Suprapubic skin (tissue), 4 donors: ENCODE data around the gene B3GALT6. TPM values are rescaled to one million over a fixed set of nuclear protein-coding genes. Genes with fewer than 3 reads are reported as not detected.

Source experiments
- DNase-seq, 2 donors: peaks; one replicate each; pipeline ENCODE4 v3.0.0-alpha.2; 2019; ENCODE audit warnings: low spot score in 2 of 2
- H3K27ac ChIP-seq: fragments of 200-600 bp; sonication (generic); one replicate; pipeline ENCODE4 v1.5.1; 2019
- H3K27me3 ChIP-seq: fragments of 200-600 bp; sonication (generic); one replicate; pipeline ENCODE4 v1.5.1; 2019
- H3K36me3 ChIP-seq: fragments of 200-600 bp; sonication (generic); one replicate; pipeline ENCODE4 v1.5.1; 2019
- H3K4me1 ChIP-seq: fragments of 200-600 bp; sonication (generic); one replicate; pipeline ENCODE4 v1.5.1; 2019
- H3K4me3 ChIP-seq: fragments of 200-600 bp; sonication (generic); one replicate; pipeline ENCODE4 v1.5.1; 2019; ENCODE audit warnings: mild to moderate bottlenecking
- H3K9me3 ChIP-seq: fragments of 200-600 bp; sonication (generic); one replicate; pipeline ENCODE4 v1.5.1; 2019
- EP300 ChIP-seq: sonication (generic); formaldehyde crosslinking; IDR thresholded peaks from one replicate; pipeline ENCODE4 v1.6.1; 2017; ENCODE audit warnings: antibody characterized with exemption
- POLR2A ChIP-seq, 2 donors: fragments of 450-650 bp; IDR thresholded peaks; one replicate each; pipeline ENCODE4 v1.6.1; 2017; ENCODE audit warnings: antibody characterized with exemption in 2 of 2, mild to moderate bottlenecking in 2 of 2, moderate library complexity in 2 of 2
- POLR2AphosphoS5 ChIP-seq, 3 donors: sonication (generic); formaldehyde crosslinking; IDR thresholded peaks; one replicate each; pipeline ENCODE4 v1.6.1; 2017; ENCODE audit warnings: antibody characterized with exemption in 3 of 3
- WGBS: methylation state at CpG from one replicate; pipeline ENCODE4 v1.1.5; 2018; 5-methylcytosine and 5-hydroxymethylcytosine counted together
- total RNA-seq, 4 donors: library from RNA; depleted of rRNA; stranded (reverse); fragments of >200 nt; gene quantifications; one replicate each; pipeline ENCODE4 v1.1.0, GENCODE V29; 2016
- TF ChIP-seq, protein P1 (sequence below), 2 donors: fragments of 200-600 bp in 1 of 2; fragments of 450-650 bp in 1 of 2; sonication (generic) in 1 of 2; IDR thresholded peaks; one replicate each; pipeline ENCODE4 v1.5.1; 2016 to 2019; ENCODE audit warnings: antibody characterized with exemption in 2 of 2, mild to moderate bottlenecking in 1 of 2, moderate library complexity in 1 of 2

The B3GALT6 gene
- total RNA-seq, 4 donors from 2014 or later: 9.3 to 24.4 (median 16.4) TPM

DNA sequence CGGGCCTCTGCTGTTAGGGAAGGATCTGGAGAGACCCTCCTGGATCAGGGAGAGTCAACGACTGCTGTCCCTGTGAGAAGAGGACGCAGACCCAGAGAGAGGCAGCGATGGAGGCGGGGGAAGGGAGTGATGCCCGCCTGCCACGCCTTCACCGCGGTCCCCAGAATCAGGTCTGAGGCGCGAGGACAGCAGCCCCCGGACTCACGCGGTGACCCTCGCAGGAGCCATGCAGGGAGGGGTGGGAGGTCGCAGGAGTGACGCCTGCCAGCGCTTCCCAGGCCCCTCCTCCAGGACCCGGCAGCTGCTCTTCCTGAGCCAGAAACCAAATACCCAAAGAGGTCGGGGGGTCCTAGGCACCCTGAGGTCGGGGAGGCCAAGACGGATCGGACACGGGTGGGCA lies 11.8 kb upstream of the B3GALT6 start:
- 94% methylated on average over 15 of the region's 24 CpGs for WGBS
- Histone ChIP-seq H3K36me3 (peaks cover 90% of the 10 kb centered on the region), H3K9me3 (no peaks in the 10 kb centered on the region), H3K27me3 (no peaks in the 10 kb centered on the region), H3K27ac (no peak overlapping the region), H3K4me3 (no peak overlapping the region), H3K4me1 (peaks cover 17% of the 10 kb centered on the region)
- TF ChIP-seq POLR2AphosphoS5 (IDR thresholded peaks at IDR 0.05): no peak
- TF ChIP-seq EP300: no peak
- TF ChIP-seq, protein P1, sequence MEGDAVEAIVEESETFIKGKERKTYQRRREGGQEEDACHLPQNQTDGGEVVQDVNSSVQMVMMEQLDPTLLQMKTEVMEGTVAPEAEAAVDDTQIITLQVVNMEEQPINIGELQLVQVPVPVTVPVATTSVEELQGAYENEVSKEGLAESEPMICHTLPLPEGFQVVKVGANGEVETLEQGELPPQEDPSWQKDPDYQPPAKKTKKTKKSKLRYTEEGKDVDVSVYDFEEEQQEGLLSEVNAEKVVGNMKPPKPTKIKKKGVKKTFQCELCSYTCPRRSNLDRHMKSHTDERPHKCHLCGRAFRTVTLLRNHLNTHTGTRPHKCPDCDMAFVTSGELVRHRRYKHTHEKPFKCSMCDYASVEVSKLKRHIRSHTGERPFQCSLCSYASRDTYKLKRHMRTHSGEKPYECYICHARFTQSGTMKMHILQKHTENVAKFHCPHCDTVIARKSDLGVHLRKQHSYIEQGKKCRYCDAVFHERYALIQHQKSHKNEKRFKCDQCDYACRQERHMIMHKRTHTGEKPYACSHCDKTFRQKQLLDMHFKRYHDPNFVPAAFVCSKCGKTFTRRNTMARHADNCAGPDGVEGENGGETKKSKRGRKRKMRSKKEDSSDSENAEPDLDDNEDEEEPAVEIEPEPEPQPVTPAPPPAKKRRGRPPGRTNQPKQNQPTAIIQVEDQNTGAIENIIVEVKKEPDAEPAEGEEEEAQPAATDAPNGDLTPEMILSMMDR (IDR thresholded peaks at IDR 0.05): no peak
- TF ChIP-seq POLR2A (IDR thresholded peaks at IDR 0.05): no peak
- no peak for DNase-seq

DNA sequence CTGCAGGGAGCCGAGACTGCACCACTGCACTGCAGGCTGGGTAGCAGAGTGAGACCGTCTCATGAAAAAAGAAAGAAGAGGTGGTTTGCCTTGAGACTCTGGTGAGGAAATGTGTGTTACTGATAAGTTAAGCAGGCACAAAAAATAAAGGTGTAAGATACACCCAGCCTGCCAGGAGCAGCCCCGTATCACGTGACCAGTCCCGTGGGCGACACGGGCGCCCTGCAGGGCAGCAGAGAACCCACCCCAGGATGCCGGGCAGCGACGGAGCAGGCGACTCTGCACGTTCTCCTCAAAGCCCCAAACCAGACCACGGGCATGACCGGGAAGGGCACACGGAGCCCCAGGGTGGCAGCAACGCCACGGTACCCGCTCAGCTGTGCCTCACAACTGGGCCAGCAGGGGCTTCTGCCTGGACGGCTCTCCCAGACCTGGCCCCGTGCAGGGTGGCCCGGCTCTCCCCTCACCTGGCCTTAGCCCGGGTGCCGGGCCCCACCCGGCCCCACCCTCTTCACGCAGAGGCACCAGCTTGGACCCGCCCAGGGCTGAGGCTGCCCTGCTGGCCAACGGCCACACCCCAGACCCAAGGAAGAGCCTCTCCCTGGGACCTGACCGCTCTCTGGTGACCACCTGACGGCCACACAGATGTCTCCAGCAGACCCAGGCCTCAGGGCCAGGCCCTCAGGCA lies 10.0 kb upstream of the B3GALT6 start:
- H3K27me3 ChIP-seq: no peaks in the 10 kb centered on the region
- no peak for TF ChIP-seq EP300
- TF ChIP-seq POLR2A (IDR thresholded peaks at IDR 0.05): no peak
- no peak for TF ChIP-seq POLR2AphosphoS5 (IDR thresholded peaks at IDR 0.05)
- TF ChIP-seq, protein P1 (IDR thresholded peaks at IDR 0.05): no peak
- H3K9me3 ChIP-seq: no peaks in the 10 kb centered on the region
- no peak overlapping the region for H3K4me3 ChIP-seq
- peaks cover 18% of the 10 kb centered on the region for H3K4me1 ChIP-seq
- no peak for DNase-seq
- H3K27ac ChIP-seq: no peak overlapping the region
- 84% methylated on average over 13 of the region's 30 CpGs for WGBS
- peaks cover 87% of the 10 kb centered on the region for H3K36me3 ChIP-seq

DNA sequence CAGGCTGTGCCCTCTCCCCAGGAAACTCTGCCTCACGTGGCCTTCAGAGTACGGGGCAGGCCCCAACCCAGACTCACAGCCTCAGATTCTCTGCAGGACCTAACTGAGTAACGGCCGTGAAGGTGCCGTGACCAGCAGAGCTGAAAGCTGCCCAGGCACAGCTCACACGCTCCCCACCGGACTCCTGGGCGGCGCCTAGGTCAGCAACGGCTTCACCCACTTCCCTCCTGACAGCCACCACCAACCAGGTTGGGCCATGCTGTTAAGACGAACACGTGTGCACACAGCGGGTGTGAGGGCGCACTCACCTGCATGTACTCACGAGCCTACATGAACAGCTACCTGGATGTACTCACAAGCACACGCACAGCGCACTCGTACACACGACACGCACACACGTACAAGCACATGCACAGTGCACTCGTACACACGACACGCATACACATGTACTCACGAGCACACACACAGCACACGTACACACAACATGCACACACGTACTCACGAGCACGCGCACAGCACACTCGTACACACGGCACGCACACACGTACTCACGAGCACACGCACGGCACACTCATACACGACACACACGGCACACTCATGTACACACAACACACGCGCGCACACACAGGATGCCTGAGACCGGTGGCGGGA lies 9.3 kb upstream of the B3GALT6 start:
- no peak for TF ChIP-seq POLR2A (IDR thresholded peaks at IDR 0.05)
- TF ChIP-seq EP300: no peak
- TF ChIP-seq, protein P1 (IDR thresholded peaks at IDR 0.05): no peak
- TF ChIP-seq POLR2AphosphoS5 (IDR thresholded peaks at IDR 0.05): no peak
- WGBS: 94% methylated on average over 39 of the region's 44 CpGs
- no peak for DNase-seq
- no peak overlapping the region for H3K4me3 ChIP-seq
- no peaks in the 10 kb centered on the region for H3K9me3 ChIP-seq
- H3K27me3 ChIP-seq: no peaks in the 10 kb centered on the region
- no peak overlapping the region for H3K27ac ChIP-seq
- H3K4me1 ChIP-seq: peaks cover 16% of the 10 kb centered on the region
- H3K36me3 ChIP-seq: peaks cover 87% of the 10 kb centered on the region

DNA sequence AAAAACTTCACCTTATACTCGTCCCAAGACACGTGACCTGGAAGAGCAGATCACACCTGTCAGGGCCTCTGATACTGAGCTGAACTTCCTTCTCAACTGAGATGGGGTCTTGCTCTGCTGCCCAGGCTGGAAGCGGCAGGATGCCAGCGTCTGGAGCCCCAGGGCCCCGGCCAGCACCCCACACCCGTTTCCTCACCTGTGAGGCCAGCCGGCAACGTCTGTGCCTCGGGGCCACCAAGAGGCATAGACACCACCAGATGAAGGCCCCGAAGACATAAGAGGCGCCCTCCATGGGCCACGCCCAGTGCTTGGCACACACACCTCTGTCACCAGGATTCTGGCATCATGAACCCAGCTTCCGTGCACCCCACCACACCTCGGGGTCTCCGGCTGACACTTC lies 8.7 kb upstream of the B3GALT6 start:
- H3K27me3 ChIP-seq: no peaks in the 10 kb centered on the region
- H3K4me3 ChIP-seq: no peak overlapping the region
- H3K27ac ChIP-seq: no peak overlapping the region
- no peak for TF ChIP-seq POLR2AphosphoS5 (IDR thresholded peaks at IDR 0.05)
- TF ChIP-seq POLR2A (IDR thresholded peaks at IDR 0.05): no peak
- TF ChIP-seq, protein P1 (IDR thresholded peaks at IDR 0.05): no peak
- TF ChIP-seq EP300: no peak
- no peaks in the 10 kb centered on the region for H3K9me3 ChIP-seq
- WGBS: 88% methylated on average over 7 of the region's 15 CpGs
- peaks cover 87% of the 10 kb centered on the region for H3K36me3 ChIP-seq
- peaks cover 9% of the 10 kb centered on the region for H3K4me1 ChIP-seq
- DNase-seq: no peak

DNA sequence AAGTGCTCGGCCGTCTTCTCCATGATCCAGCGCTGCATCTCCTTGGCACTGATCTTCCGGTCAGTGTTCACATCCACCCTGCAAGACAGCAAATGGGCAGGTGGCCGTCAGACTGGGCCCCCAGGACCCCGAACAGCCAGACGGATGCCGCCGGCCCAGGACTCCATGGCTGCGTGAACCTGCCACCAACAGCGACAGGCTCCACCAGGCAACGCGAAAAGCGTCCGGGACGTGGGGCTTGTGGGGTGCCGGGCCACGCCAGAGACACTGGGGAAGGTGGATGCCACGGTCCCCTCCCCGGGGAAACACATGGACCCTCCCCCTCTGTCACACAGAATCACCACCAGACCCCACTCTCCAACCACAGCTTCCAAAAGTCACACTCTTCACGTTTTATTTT lies 8.1 kb upstream of the B3GALT6 start:
- 93% methylated on average over 16 of the region's 21 CpGs for WGBS
- TF ChIP-seq EP300 (no peak), POLR2A (IDR thresholded peaks at IDR 0.05) (no peak), POLR2AphosphoS5 (IDR thresholded peaks at IDR 0.05) (no peak)
- TF ChIP-seq, protein P1 (IDR thresholded peaks at IDR 0.05): no peak
- DNase-seq: no peak

More for the DNA sequence above, 8.1 kb upstream of the B3GALT6 start:
- Histone ChIP-seq H3K9me3 (no peaks in the 10 kb centered on the region), H3K27ac (no peak overlapping the region), H3K27me3 (no peaks in the 10 kb centered on the region), H3K4me3 (no peak overlapping the region), H3K4me1 (peaks cover 9% of the 10 kb centered on the region), H3K36me3 (peaks cover 87% of the 10 kb centered on the region)
